Sigmoid colon (tissue), 7 donors: ENCODE data around the gene P3H2. TPM values are rescaled to one million over a fixed set of nuclear protein-coding genes. Genes with fewer than 3 reads are reported as not detected.

ENCODE experiments used
- DNase-seq: peaks from one replicate; pipeline ENCODE4 v3.0.0-alpha.2; 2019
- H3K27ac ChIP-seq, 4 donors: fragments of 200-600 bp; sonication (generic); one replicate each; pipeline ENCODE4 v1.5.1; 2016 to 2019; ENCODE audit warnings: mild to moderate bottlenecking in 1 of 4
- H3K27me3 ChIP-seq, 3 donors: fragments of 200-600 bp; sonication (generic); one replicate each; pipeline ENCODE4 v1.5.1; 2019; ENCODE audit warnings: mild to moderate bottlenecking in 1 of 3
- H3K36me3 ChIP-seq, 4 donors: fragments of 200-600 bp; sonication (generic); one replicate each; pipeline ENCODE4 v1.5.1; 2016 to 2019
- H3K4me1 ChIP-seq, 4 donors: fragments of 200-600 bp; sonication (generic); one replicate each; pipeline ENCODE4 v1.5.1; 2017 to 2019
- H3K4me3 ChIP-seq, 4 donors: fragments of 200-600 bp; sonication (generic); one replicate each; pipeline ENCODE4 v1.5.1; 2017 to 2019; ENCODE audit warnings: mild to moderate bottlenecking in 2 of 4, moderate library complexity in 1 of 4
- H3K9me3 ChIP-seq, 4 donors: fragments of 200-600 bp in 3 of 4; sonication (generic) in 3 of 4; one replicate each; pipeline versions ENCODE4 v1.5.1 to v1.6.1; 2013 to 2019
- CTCF ChIP-seq, 4 experiments: fragments of 450-650 bp in 3 of 4; fragments of 200-600 bp in 1 of 4; IDR thresholded peaks; one replicate each; pipeline ENCODE4 v1.5.1; 2016 to 2019; ENCODE audit warnings: antibody characterized with exemption in 4 of 4, mild to moderate bottlenecking in 3 of 4, moderate library complexity in 2 of 4
- EP300 ChIP-seq, 4 donors: sonication (generic); formaldehyde crosslinking; IDR thresholded peaks; one replicate each; pipeline ENCODE4 v1.6.1; 2017; ENCODE audit warnings: antibody characterized with exemption in 4 of 4
- POLR2A ChIP-seq, 2 donors: fragments of 450-650 bp; IDR thresholded peaks; one replicate each; pipeline ENCODE4 v1.6.1; 2016; ENCODE audit warnings: antibody characterized with exemption in 2 of 2, mild to moderate bottlenecking in 2 of 2, moderate library complexity in 2 of 2
- POLR2AphosphoS5 ChIP-seq, 4 donors: sonication (generic); formaldehyde crosslinking; IDR thresholded peaks; one replicate each; pipeline ENCODE4 v1.6.1; 2017; ENCODE audit warnings: antibody characterized with exemption in 4 of 4
- WGBS, 2 donors: extraction: QIAGEN DNeasy Blood & Tissue Kit; methylation state at CpG; one replicate each; pipeline ENCODE4 v1.1.7; 2013; 5-methylcytosine and 5-hydroxymethylcytosine counted together
- intact Hi-C: fragments of 100-400 bp; cut with DNase I; formaldehyde crosslinking; loops from one replicate; pipeline ENCODE4 v1.15.1; 2023
- polyA plus RNA-seq, 3 donors: library from polyadenylated mRNA; stranded (reverse); fragments of 200-250 nt; gene quantifications; one replicate each; pipeline ENCODE4 v1.2.3, GENCODE V29; 2013
- total RNA-seq, 4 donors: library from RNA; depleted of rRNA; stranded (reverse); fragments of >200 nt; gene quantifications; one replicate each; pipeline ENCODE4 v1.1.0, GENCODE V29; 2016
- donor health status: healthy with polysubstance abuse.
- donor health status: Bipolar disorder and iron deficiency.
- donor health status: healthy.

P3H2 gene
- total and polyA plus RNA-seq, 7 donors = 1.8 to 41.7 (median 29.6) TPM

GRCh38 chr3:190119461-190120268 is 1.0 kb downstream of the P3H2 start:
- intact Hi-C loops = loop anchor here (5.0 to 10.0 kb wide), 3 partner anchors 83 to 205 kb away; partner anchors contain the start of gene CLDN1

GRCh38 chr3:190118438-190118837 is 2.3 kb downstream of the P3H2 start:
- WGBS, 2 donors = 83 to 89% methylated on average over 3 of the region's 3 CpGs
- TF ChIP-seq EP300 (IDR thresholded peaks at IDR 0.05) (no peak), CTCF (IDR thresholded peaks at IDR 0.05) (no peak), POLR2A (IDR thresholded peaks at IDR 0.05) (no peak)
- intact Hi-C loops = no loop called here
- Histone ChIP-seq H3K9me3 (no peaks in the 10 kb centered on the region), H3K27ac (peak overlapping the region in 2 of 4 donors; percentile 31 to 55), H3K4me3 (peak overlapping the region in 1 of 4 donors; percentile 97), H3K27me3 (no peaks in the 10 kb centered on the region), H3K36me3 (no peaks in the 10 kb centered on the region), H3K4me1 (peaks cover 0 to 54% (median 35%) of the 10 kb centered on the region in 4 donors)
- DNase-seq = no peak

More at GRCh38 chr3:190119461-190120268, 1.0 kb downstream of the P3H2 start:
- peak overlapping the region; percentile 87 to 97 (median 96) for H3K4me3 ChIP-seq
- peak overlapping the region; percentile 89 to 96 (median 94) for H3K27ac ChIP-seq
- 18 to 30% methylated on average over 9 of the region's 9 CpGs for WGBS, 2 donors
- peaks cover 0 to 54% (median 35%) of the 10 kb centered on the region in 4 donors for H3K4me1 ChIP-seq
- no peaks in the 10 kb centered on the region for H3K27me3 ChIP-seq
- H3K36me3 ChIP-seq = no peaks in the 10 kb centered on the region
- DNase-seq = no peak
- TF ChIP-seq POLR2AphosphoS5 (IDR thresholded peaks at IDR 0.05) (no peak), POLR2A (IDR thresholded peaks at IDR 0.05) (no peak), CTCF (IDR thresholded peaks at IDR 0.05) (no peak), EP300 (IDR thresholded peaks at IDR 0.05) (no peak)
- no peaks in the 10 kb centered on the region for H3K9me3 ChIP-seq

GRCh38 chr3:190117981-190118380 is 2.7 kb downstream of the P3H2 start:
- no peak for TF ChIP-seq POLR2A (IDR thresholded peaks at IDR 0.05)
- TF ChIP-seq CTCF (IDR thresholded peaks at IDR 0.05) = no peak
- TF ChIP-seq POLR2AphosphoS5 (IDR thresholded peaks at IDR 0.05) = no peak
- no peak for TF ChIP-seq EP300 (IDR thresholded peaks at IDR 0.05)
- H3K4me1 ChIP-seq = peaks cover 0 to 54% (median 35%) of the 10 kb centered on the region in 4 donors
- peak overlapping the region in 1 of 4 donors; percentile 97 for H3K4me3 ChIP-seq
- 89 to 93% methylated on average over 2 of the region's 2 CpGs for WGBS, 2 donors
- no peaks in the 10 kb centered on the region for H3K36me3 ChIP-seq
- peak overlapping the region in 2 of 4 donors; percentile 31 to 55 for H3K27ac ChIP-seq
- no peaks in the 10 kb centered on the region for H3K27me3 ChIP-seq
- intact Hi-C loops = no loop called here
- no peak for DNase-seq
- no peaks in the 10 kb centered on the region for H3K9me3 ChIP-seq

GRCh38 chr3:190116551-190117067 is 4.1 kb downstream of the P3H2 start:
- no peak for DNase-seq
- intact Hi-C loops = no loop called here

More at GRCh38 chr3:190116551-190117067, 4.1 kb downstream of the P3H2 start:
- no peaks in the 10 kb centered on the region for H3K27me3 ChIP-seq
- WGBS, 2 donors = 26 to 64% methylated on average over 3 of the region's 3 CpGs
- TF ChIP-seq CTCF (IDR thresholded peaks at IDR 0.05) (no peak), EP300 (IDR thresholded peaks at IDR 0.05) (no peak), POLR2A (IDR thresholded peaks at IDR 0.05) (no peak), POLR2AphosphoS5 (IDR thresholded peaks at IDR 0.05) (no peak)
- peak overlapping the region in 3 of 4 donors; percentile 9 to 55 (median 31) for H3K27ac ChIP-seq
- peaks cover 0 to 47% (median 34%) of the 10 kb centered on the region in 4 donors for H3K4me1 ChIP-seq
- no peaks in the 10 kb centered on the region for H3K9me3 ChIP-seq
- no peak overlapping the region for H3K4me3 ChIP-seq
- H3K36me3 ChIP-seq = no peaks in the 10 kb centered on the region
